GM12872 (cell line): ENCODE data around the gene ADAMTS17.

Experiments used
- CTCF ChIP-seq: IDR thresholded peaks from 3 replicates; pipeline ENCODE4 v1.5.1; 2011; ENCODE audit warnings: low read depth, mild to moderate bottlenecking, low read length, moderate library complexity; ENCODE audit not compliant: insufficient read depth

Gene ADAMTS17

GRCh38 chr15:100292010-100292409 is 49.8 kb downstream of the ADAMTS17 start:
- TF ChIP-seq CTCF, result no peak

GRCh38 chr15:100291106-100291505 is 50.7 kb downstream of the ADAMTS17 start:
- no peak for TF ChIP-seq CTCF

GRCh38 chr15:100285641-100286295 is 56.0 kb downstream of the ADAMTS17 start:
- no peak for TF ChIP-seq CTCF

- no peak for TF ChIP-seq CTCF
Observed at GRCh38 chr15:100284701-100285100, 57.1 kb downstream of the ADAMTS17 start.

- no peak for TF ChIP-seq CTCF
Observed at GRCh38 chr15:100284191-100284590, 57.6 kb downstream of the ADAMTS17 start.

GRCh38 chr15:100281096-100281917 is 60.5 kb downstream of the ADAMTS17 start:
- no peak for TF ChIP-seq CTCF

GRCh38 chr15:100279849-100280248 is 61.9 kb downstream of the ADAMTS17 start:
- no peak for TF ChIP-seq CTCF
